Neutrophil (primary cell): ENCODE results near the gene MOCS2.

Source experiments
- H3K27ac ChIP-seq: fragments of 200-600 bp; sonication (generic); 2 replicates; pipeline ENCODE4 v1.5.1; 2016; ENCODE audit warnings: mild to moderate bottlenecking, moderate library complexity
- H3K27me3 ChIP-seq: fragments of 200-600 bp; sonication (generic); 2 replicates; pipeline ENCODE4 v1.6.0; 2016; ENCODE audit warnings: mild to moderate bottlenecking
- H3K36me3 ChIP-seq: fragments of 200-600 bp; sonication (generic); 2 replicates; pipeline ENCODE4 v1.5.1; 2017
- H3K4me1 ChIP-seq, 2 experiments: fragments of 200-600 bp in 1 of 2; sonication (generic) in 1 of 2; 1 replicate in 1 of 2; 2 replicates in 1 of 2; pipeline versions ENCODE4 v1.5.1 to v1.6.1; 2013 to 2016; ENCODE audit warnings: low read depth in 1 of 2, low read length in 1 of 2, mild to moderate bottlenecking in 1 of 2, moderate library complexity in 1 of 2; ENCODE audit not compliant: control insufficient read depth in 1 of 2, insufficient read depth in 1 of 2
- H3K4me3 ChIP-seq, 2 experiments: fragments of 200-600 bp in 1 of 2; sonication (generic) in 1 of 2; 1 replicate in 1 of 2; 2 replicates in 1 of 2; pipeline ENCODE4 v1.5.1; 2013 to 2016; ENCODE audit warnings: low read depth in 1 of 2, low read length in 1 of 2, mild to moderate bottlenecking in 1 of 2, moderate library complexity in 1 of 2
- H3K9me3 ChIP-seq: fragments of 200-600 bp; sonication (generic); 2 replicates; pipeline ENCODE4 v1.5.1; 2016
- CTCF ChIP-seq: fragments of 200-600 bp; sonication (generic); IDR thresholded peaks from 2 replicates; pipeline ENCODE4 v1.5.1; 2016; ENCODE audit warnings: antibody characterized with exemption

Gene MOCS2

GRCh38 chr5:53095217-53095616 is 14.3 kb downstream of the MOCS2 start:
- H3K36me3 ChIP-seq = peaks cover 19% of the 10 kb centered on the region
- no peak overlapping the region for H3K27ac ChIP-seq
- H3K27me3 ChIP-seq = no peaks in the 10 kb centered on the region
- H3K9me3 ChIP-seq = no peaks in the 10 kb centered on the region
- no peaks in the 10 kb centered on the region for H3K4me1 ChIP-seq
- TF ChIP-seq CTCF = no peak
- no peak overlapping the region for H3K4me3 ChIP-seq

- Histone ChIP-seq H3K9me3 (no peaks in the 10 kb centered on the region), H3K36me3 (no peaks in the 10 kb centered on the region), H3K4me1 (no peaks in the 10 kb centered on the region), H3K27me3 (no peaks in the 10 kb centered on the region), H3K27ac (no peak overlapping the region), H3K4me3 (no peak overlapping the region)
- no peak for TF ChIP-seq CTCF
These were observed 17.3 kb downstream of the MOCS2 start for GRCh38 chr5:53092242-53092641.

GRCh38 chr5:53091289-53091688 is 18.3 kb downstream of the MOCS2 start:
- Histone ChIP-seq H3K9me3 (no peaks in the 10 kb centered on the region), H3K4me3 (no peak overlapping the region), H3K27ac (no peak overlapping the region), H3K27me3 (no peaks in the 10 kb centered on the region), H3K4me1 (no peaks in the 10 kb centered on the region), H3K36me3 (no peaks in the 10 kb centered on the region)
- no peak for TF ChIP-seq CTCF

GRCh38 chr5:53090229-53090628 is 19.3 kb downstream of the MOCS2 start:
- no peak for TF ChIP-seq CTCF
- Histone ChIP-seq H3K36me3 (no peaks in the 10 kb centered on the region), H3K4me1 (no peaks in the 10 kb centered on the region), H3K9me3 (no peaks in the 10 kb centered on the region), H3K4me3 (no peak overlapping the region), H3K27ac (no peak overlapping the region), H3K27me3 (no peaks in the 10 kb centered on the region)

- Histone ChIP-seq H3K27ac (no peak overlapping the region), H3K4me3 (no peak overlapping the region), H3K4me1 (no peaks in the 10 kb centered on the region)
These were observed 20.0 kb downstream of the MOCS2 start for GRCh38 chr5:53089481-53089991.

More at GRCh38 chr5:53089481-53089991, 20.0 kb downstream of the MOCS2 start:
- H3K9me3 ChIP-seq = no peaks in the 10 kb centered on the region
- no peaks in the 10 kb centered on the region for H3K36me3 ChIP-seq
- H3K27me3 ChIP-seq = no peaks in the 10 kb centered on the region
- TF ChIP-seq CTCF = no peak
